Endothelial cell of umbilical vein (primary cell): Measurements from ENCODE around the gene SDC4. TPM values are rescaled to one million over a fixed set of nuclear protein-coding genes. Genes with fewer than 3 reads are reported as not detected.

ENCODE experiments used
- BruUV-seq: library from RNA; stranded (reverse); fragments of 400-500 nt; replicated peaks from 2 replicates; lab custom pipeline; 2021; lab: Mats Ljungman, UMichigan
- CTCF ChIA-PET: fragments of 300-600, 350-600 bp; sonication (Branson Sonifier 250); formaldehyde crosslinking; loops from one replicate; lab custom pipeline; 2021; ENCODE audit warnings: antibody characterized with exemption, inconsistent platforms; lab: Charles Lee
- POLR2A ChIA-PET: fragments of 300-600, 350-600 bp; sonication (Branson Sonifier 250); formaldehyde crosslinking; loops from one replicate; lab custom pipeline; 2021; ENCODE audit warnings: antibody characterized with exemption, inconsistent platforms; lab: Charles Lee
- DNase-seq: peaks from one replicate; pipeline ENCODE4 v3.0.0-alpha.2; 2011; ENCODE audit warnings: low read depth, low spot score
- FAIRE-seq: peaks from 2 replicates; lab custom pipeline; 2011; peaks lifted over from hg19 to GRCh38; lab: Jason Lieb, UNC
- H2AFZ ChIP-seq: 2 replicates; pipeline ENCODE4 v1.6.0; 2012; ENCODE audit warnings: low read depth, low read length, control low read depth, inconsistent platforms
- H3K27ac ChIP-seq: 2 replicates; pipeline ENCODE4 v1.5.1; 2011; ENCODE audit warnings: low read depth, mild to moderate bottlenecking, control low read depth, low read length, moderate library complexity; ENCODE audit not compliant: insufficient read depth
- H3K27me3 ChIP-seq, 2 experiments: 2 replicates each; pipeline versions ENCODE4 v1.6.0 to v1.6.1; 2011; ENCODE audit warnings: low read length in 2 of 2, mixed read lengths in 1 of 2; ENCODE audit not compliant: control insufficient read depth in 2 of 2, insufficient read depth in 2 of 2
- H3K36me3 ChIP-seq, 2 experiments: 2 replicates in 1 of 2; 3 replicates in 1 of 2; pipeline ENCODE4 v1.5.1; 2011; ENCODE audit warnings: low read length in 2 of 2, mild to moderate bottlenecking in 1 of 2, moderate library complexity in 1 of 2; ENCODE audit not compliant: control insufficient read depth in 2 of 2, insufficient read depth in 2 of 2; ENCODE audit errors: extremely low read depth in 1 of 2
- H3K4me1 ChIP-seq: 3 replicates; pipeline ENCODE4 v1.5.1; 2011; ENCODE audit warnings: mild to moderate bottlenecking, low read length; ENCODE audit not compliant: control insufficient read depth, insufficient read depth; ENCODE audit errors: extremely low read depth
- H3K4me2 ChIP-seq: 2 replicates; pipeline ENCODE4 v1.6.1; 2011; ENCODE audit warnings: low read length, control low read depth, mixed read lengths; ENCODE audit not compliant: insufficient read depth
- H3K4me3 ChIP-seq, 3 experiments: fragments of 200-600 bp in 1 of 3; sonication (generic), shearing (Covaris generic) in 1 of 3; replicated peaks in 1 of 3; 2 replicates each; pipeline ENCODE4 v1.5.1; 2011 to 2016; ENCODE audit warnings: control low read depth in 3 of 3, low read length in 3 of 3, mild to moderate bottlenecking in 2 of 3, inconsistent platforms in 1 of 3, low read depth in 1 of 3, moderate library complexity in 1 of 3; ENCODE audit not compliant: insufficient read depth in 1 of 3
- H3K79me2 ChIP-seq: 2 replicates; pipeline ENCODE4 v1.6.0; 2012; ENCODE audit warnings: low read length, inconsistent platforms; ENCODE audit not compliant: control insufficient read depth, insufficient read depth
- H3K9ac ChIP-seq: replicated peaks from 2 replicates; pipeline ENCODE3; 2011; ENCODE audit warnings: low read length, control low read depth; ENCODE audit not compliant: insufficient read depth; ENCODE audit errors: extremely low read depth
- H3K9me1 ChIP-seq: replicated peaks from 3 replicates; pipeline ENCODE4 v1.6.0; 2011; ENCODE audit warnings: mild to moderate bottlenecking, low read length; ENCODE audit not compliant: control insufficient read depth, insufficient read depth; ENCODE audit errors: extremely low read depth
- H3K9me3 ChIP-seq: replicated peaks from 2 replicates; pipeline ENCODE4 v1.5.1; 2012; ENCODE audit warnings: low read length, inconsistent platforms; ENCODE audit not compliant: control insufficient read depth, insufficient read depth
- H4K20me1 ChIP-seq: replicated peaks from 2 replicates; pipeline ENCODE3; 2011; ENCODE audit warnings: mild to moderate bottlenecking, low read length; ENCODE audit not compliant: control insufficient read depth, insufficient read depth; ENCODE audit errors: extremely low read depth
- EZH2 ChIP-seq: IDR thresholded peaks from 2 replicates; pipeline ENCODE4 v1.6.1; 2012; ENCODE audit warnings: borderline replicate concordance, low read depth, mild to moderate bottlenecking, moderate library complexity, low read length, inconsistent platforms; ENCODE audit not compliant: severe bottlenecking
- FOS ChIP-seq: IDR thresholded peaks from 2 replicates; pipeline ENCODE4 v1.6.1; 2011; ENCODE audit warnings: mild to moderate bottlenecking, low read length, moderate library complexity, borderline replicate concordance; ENCODE audit not compliant: insufficient read depth
- GATA2 ChIP-seq: IDR thresholded peaks from 2 replicates; pipeline ENCODE4 v1.7.0; 2011; ENCODE audit warnings: low read depth, mild to moderate bottlenecking, moderate library complexity, mixed read lengths, low read length; ENCODE audit not compliant: insufficient read length, insufficient read depth
- JUN ChIP-seq: IDR thresholded peaks from 2 replicates; pipeline ENCODE4 v1.6.1; 2011; ENCODE audit warnings: borderline replicate concordance, low read depth; ENCODE audit not compliant: insufficient read length, insufficient read depth
- MYC ChIP-seq: IDR thresholded peaks from one replicate; pipeline ENCODE4 v1.6.1; 2011; ENCODE audit warnings: mild to moderate bottlenecking, low read depth, low read length
- POLR2A ChIP-seq: IDR thresholded peaks from 2 replicates; pipeline ENCODE4 v1.6.1; 2012; ENCODE audit warnings: low read depth, mild to moderate bottlenecking, control low read depth, low read length
- POLR2AphosphoS5 ChIP-seq: IDR thresholded peaks from 2 replicates; pipeline ENCODE4 v1.6.1; 2012; ENCODE audit warnings: low read depth, mild to moderate bottlenecking, control low read depth, low read length, moderate library complexity; ENCODE audit not compliant: insufficient read depth
- dilution Hi-C: fragments of 300-500 bp; cut with MboI; formaldehyde crosslinking; loops from one replicate; pipeline ENCODE4 v1.15.0; 2019; ENCODE audit warnings: low sequenced_read_pairs; ENCODE audit not compliant: extremely low pct_ligation_motif_present
- intact Hi-C: fragments of 100-400 bp; cut with micrococcal nuclease; formaldehyde crosslinking; loops from one replicate; pipeline ENCODE4 v1.10.0; 2022
- polyA plus RNA-seq, 4 experiments: library from polyadenylated mRNA; depleted of rRNA in 3 of 4; stranded (reverse) in 3 of 4; unstranded in 1 of 4; fragments of >200 nt; gene quantifications; 2 replicates each; pipeline versions ENCODE4 v1.2.1 to v1.2.3, GENCODE V29; 2011 to 2012; ENCODE audit warnings: missing spikeins in 1 of 4
- total RNA-seq: library from RNA; stranded (reverse); gene quantifications from 2 replicates; pipeline ENCODE4 v1.2.3, GENCODE V29; 2021
- TF ChIP-seq, protein P1 (sequence below): IDR thresholded peaks from 2 replicates; pipeline ENCODE4 v1.6.1; 2011; ENCODE audit not compliant: insufficient read depth, insufficient read length
- TF ChIP-seq, protein P2 (sequence below), 2 donors: IDR thresholded peaks; 1 replicate in 1 of 2; 2 replicates in 1 of 2; pipeline ENCODE4 v1.5.1; 2011; ENCODE audit warnings: low read length in 2 of 2, mild to moderate bottlenecking in 2 of 2, moderate library complexity in 2 of 2, control low read depth in 1 of 2, inconsistent platforms in 1 of 2, low read depth in 1 of 2; ENCODE audit not compliant: insufficient read depth in 1 of 2; ENCODE audit errors: extremely low read depth in 1 of 2

The SDC4 gene
- total and polyA plus RNA-seq, 2 donors (not counting 3 experiments of a cell fraction or from before 2014, with no cell fraction given), result 26.3 to 32.0 TPM

DNA sequence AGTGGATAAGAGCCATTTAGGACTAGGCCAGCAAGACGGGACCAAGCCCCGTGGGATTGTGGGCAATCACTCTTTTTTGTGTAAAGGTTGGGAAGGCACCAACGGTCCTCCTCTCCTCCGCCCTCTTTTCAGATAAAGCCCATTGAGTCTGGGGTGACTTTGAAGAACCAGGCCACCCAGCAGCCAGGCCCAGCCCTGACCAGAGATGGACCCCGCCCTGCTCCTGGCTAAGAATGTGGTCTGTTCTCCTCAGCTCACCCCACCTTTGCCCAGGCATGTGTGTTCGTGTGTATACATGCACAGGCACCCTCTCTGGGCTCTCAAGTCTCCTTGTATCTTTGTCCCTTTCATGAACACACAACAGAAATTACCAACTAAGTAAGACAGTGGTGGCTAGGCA, 9.1 kb downstream of the SDC4 start:
- DNase-seq, result no peak
- no peak for TF ChIP-seq FOS
- TF ChIP-seq JUN, result no peak
- TF ChIP-seq, protein P1, sequence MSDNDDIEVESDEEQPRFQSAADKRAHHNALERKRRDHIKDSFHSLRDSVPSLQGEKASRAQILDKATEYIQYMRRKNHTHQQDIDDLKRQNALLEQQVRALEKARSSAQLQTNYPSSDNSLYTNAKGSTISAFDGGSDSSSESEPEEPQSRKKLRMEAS, result no peak
- no peak for TF ChIP-seq MYC
- no peak for TF ChIP-seq POLR2AphosphoS5
- TF ChIP-seq, protein P2, sequence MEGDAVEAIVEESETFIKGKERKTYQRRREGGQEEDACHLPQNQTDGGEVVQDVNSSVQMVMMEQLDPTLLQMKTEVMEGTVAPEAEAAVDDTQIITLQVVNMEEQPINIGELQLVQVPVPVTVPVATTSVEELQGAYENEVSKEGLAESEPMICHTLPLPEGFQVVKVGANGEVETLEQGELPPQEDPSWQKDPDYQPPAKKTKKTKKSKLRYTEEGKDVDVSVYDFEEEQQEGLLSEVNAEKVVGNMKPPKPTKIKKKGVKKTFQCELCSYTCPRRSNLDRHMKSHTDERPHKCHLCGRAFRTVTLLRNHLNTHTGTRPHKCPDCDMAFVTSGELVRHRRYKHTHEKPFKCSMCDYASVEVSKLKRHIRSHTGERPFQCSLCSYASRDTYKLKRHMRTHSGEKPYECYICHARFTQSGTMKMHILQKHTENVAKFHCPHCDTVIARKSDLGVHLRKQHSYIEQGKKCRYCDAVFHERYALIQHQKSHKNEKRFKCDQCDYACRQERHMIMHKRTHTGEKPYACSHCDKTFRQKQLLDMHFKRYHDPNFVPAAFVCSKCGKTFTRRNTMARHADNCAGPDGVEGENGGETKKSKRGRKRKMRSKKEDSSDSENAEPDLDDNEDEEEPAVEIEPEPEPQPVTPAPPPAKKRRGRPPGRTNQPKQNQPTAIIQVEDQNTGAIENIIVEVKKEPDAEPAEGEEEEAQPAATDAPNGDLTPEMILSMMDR (IDR thresholded peaks at IDR 0.05; ENCODE audit: extremely low read depth in 1 of 2, insufficient read depth in 1 of 2, low read depth in 1 of 2, low read length in 2 of 2), result no peak
- TF ChIP-seq GATA2, result no peak
- TF ChIP-seq POLR2A, result no peak
- no peak for TF ChIP-seq EZH2
- peaks cover 65% of the 10 kb centered on the region for H3K79me2 ChIP-seq
- dilution Hi-C loops, result no loop called here
- H3K36me3 ChIP-seq, result peaks cover 0 to 3% of the 10 kb centered on the region in 2 experiments
- intact Hi-C loops, result no loop called here
- no peak overlapping the region for H2AFZ ChIP-seq
- H3K4me2 ChIP-seq, result no peak overlapping the region
- no peaks in the 10 kb centered on the region for H4K20me1 ChIP-seq
- H3K9me1 ChIP-seq, result no peaks in the 10 kb centered on the region
- ChIA-PET POLR2A (interaction anchor here (1.4 kb wide), 1 partner anchor 10 kb away, joined by 3 read pairs; the partner anchor contains the start of gene SDC4), CTCF (interaction anchor here (1.0 kb wide), 1 partner anchor 35 kb away, joined by 4 read pairs; no protein-coding TSS in a partner anchor)
- H3K9me3 ChIP-seq, result no peaks in the 10 kb centered on the region
- no TSS peak for BruUV-seq
- no peaks in the 10 kb centered on the region for H3K27me3 ChIP-seq
- no peak overlapping the region for H3K9ac ChIP-seq
- peaks cover 42% of the 10 kb centered on the region for H3K4me1 ChIP-seq
- FAIRE-seq, result no peak
- no peak overlapping the region for H3K27ac ChIP-seq
- no peak overlapping the region for H3K4me3 ChIP-seq
